Liver (tissue), 9 donors: Measurements from ENCODE around the gene GPR101. TPM values are rescaled to one million over a fixed set of nuclear protein-coding genes. Genes with fewer than 3 reads are reported as not detected.
A peak's percentile ranks its signal among the peaks of the same experiment; 100 is the strongest.

Experiments
- DNase-seq: peaks from one replicate; pipeline ENCODE4 v3.0.0-alpha.2; 2017; ENCODE audit warnings: low spot score
- H3K27ac ChIP-seq, 2 donors: one replicate each; pipeline ENCODE4 v1.7.0; 2013; ENCODE audit warnings: inconsistent platforms in 2 of 2, low read length in 2 of 2, control low read depth in 1 of 2, low read depth in 1 of 2, mild to moderate bottlenecking in 1 of 2
- H3K27me3 ChIP-seq, 4 donors: one replicate each; pipeline versions ENCODE4 v1.6.1 to v1.7.0; 2013; ENCODE audit warnings: low read length in 3 of 4, inconsistent platforms in 1 of 4, mild to moderate bottlenecking in 1 of 4, moderate library complexity in 1 of 4; ENCODE audit not compliant: control insufficient read depth in 4 of 4, insufficient read depth in 4 of 4
- H3K36me3 ChIP-seq, 4 donors: one replicate each; pipeline versions ENCODE4 v1.6.1 to v1.7.0; 2013; ENCODE audit warnings: low read length in 3 of 4, mild to moderate bottlenecking in 3 of 4, low read depth in 1 of 4, moderate library complexity in 1 of 4; ENCODE audit not compliant: control insufficient read depth in 4 of 4, insufficient read depth in 3 of 4
- H3K4me1 ChIP-seq, 4 donors: one replicate each; pipeline versions ENCODE4 v1.6.1 to v1.7.0; 2013; ENCODE audit warnings: low read length in 3 of 4, mild to moderate bottlenecking in 3 of 4, moderate library complexity in 1 of 4; ENCODE audit not compliant: control insufficient read depth in 4 of 4, insufficient read depth in 4 of 4
- H3K4me3 ChIP-seq, 3 donors: one replicate each; pipeline versions ENCODE4 v1.6.1 to v1.7.0; 2013; ENCODE audit warnings: low read length in 3 of 3, control low read depth in 1 of 3, low read depth in 1 of 3, mild to moderate bottlenecking in 1 of 3
- H3K9ac ChIP-seq, 2 donors: one replicate each; pipeline ENCODE4 v1.7.0; 2013; ENCODE audit warnings: low read length in 2 of 2, mild to moderate bottlenecking in 2 of 2, moderate library complexity in 2 of 2, control low read depth in 1 of 2, low read depth in 1 of 2
- H3K9me3 ChIP-seq, 4 donors: one replicate each; pipeline versions ENCODE4 v1.6.1 to v1.7.0; 2013; ENCODE audit warnings: low read length in 3 of 4; ENCODE audit not compliant: control insufficient read depth in 4 of 4
- CTCF ChIP-seq: fragments of 150-350 bp; IDR thresholded peaks from 2 replicates; pipeline ENCODE4 v1.5.1; 2017; ENCODE audit warnings: improper control_type of control experiment, low read depth, low read length; ENCODE audit not compliant: missing input control
- EGR1 ChIP-seq, 2 donors: IDR thresholded peaks; 2 replicates each; pipeline ENCODE4 v1.6.1; 2016 to 2018; ENCODE audit warnings: antibody characterized with exemption in 2 of 2, low read depth in 2 of 2
- FOXA1 ChIP-seq: IDR thresholded peaks from 2 replicates; pipeline ENCODE4 v1.6.1; 2016; ENCODE audit warnings: antibody characterized with exemption
- JUND ChIP-seq, 2 donors: IDR thresholded peaks; 2 replicates each; pipeline ENCODE4 v1.6.1; 2016; ENCODE audit warnings: antibody characterized with exemption in 2 of 2
- NR2F2 ChIP-seq: IDR thresholded peaks from 2 replicates; pipeline ENCODE4 v1.6.1; 2016; ENCODE audit warnings: antibody characterized with exemption
- REST ChIP-seq: IDR thresholded peaks from 2 replicates; pipeline ENCODE4 v1.6.1; 2016; ENCODE audit warnings: antibody characterized with exemption, mild to moderate bottlenecking
- RXRA ChIP-seq, 2 donors: IDR thresholded peaks; 2 replicates each; pipeline ENCODE4 v1.6.1; 2017 to 2018; ENCODE audit warnings: antibody characterized with exemption in 2 of 2, mild to moderate bottlenecking in 1 of 2
- ZBTB33 ChIP-seq: IDR thresholded peaks from 2 replicates; pipeline ENCODE4 v1.6.1; 2016; ENCODE audit warnings: antibody characterized with exemption
- WGBS: extraction: QIAGEN DNeasy Blood & Tissue Kit; methylation state at CpG from one replicate; pipeline ENCODE4 v1.1.7; 2013; 5-methylcytosine and 5-hydroxymethylcytosine counted together
- polyA plus RNA-seq, 2 donors: library from polyadenylated mRNA; stranded (reverse) in 1 of 2; unstranded in 1 of 2; fragments of 200-250 nt in 1 of 2; fragments of >200 nt in 1 of 2; fragmentation: Nextera tagmentation in 1 of 2; extraction: Ambion mirVana in 1 of 2; gene quantifications; one replicate each; pipeline versions ENCODE4 v1.2.1 to v1.2.3, GENCODE V29; 2013 to 2015
- total RNA-seq, 2 donors: library from RNA; depleted of rRNA; stranded (reverse); fragments of >200 nt; gene quantifications; one replicate each; pipeline ENCODE4 v1.2.3, GENCODE V29; 2014
- donor health status: healthy.
- donor health status: healthy.
- donor health status: healthy.
- donor health status: healthy.
- donor health status: healthy.

GPR101 gene
- total and polyA plus RNA-seq, 4 donors: not detected

- Histone ChIP-seq H3K4me3 (peak overlapping the region; percentile 38 to 63 (median 54)), H3K9ac (no peak overlapping the region), H3K27ac (no peak overlapping the region), H3K36me3 (no peaks in the 10 kb centered on the region), H3K27me3 (peaks cover 0 to 10% (median 4%) of the 10 kb centered on the region in 4 donors), H3K9me3 (peaks cover 0 to 8% (median 0%) of the 10 kb centered on the region in 4 donors), H3K4me1 (peaks cover 9 to 31% (median 18%) of the 10 kb centered on the region in 4 donors)
- TF ChIP-seq FOXA1: no peak
- no peak for TF ChIP-seq CTCF
- TF ChIP-seq RXRA (IDR thresholded peaks at IDR 0.05): no peak
- 4% methylated on average over 49 of the region's 49 CpGs for WGBS
- DNase-seq: no peak
These were observed 2.1 kb downstream of the GPR101 start for GRCh38 chrX:137031517-137032340.

GRCh38 chrX:137031039-137031438 is 2.8 kb downstream of the GPR101 start:
- H3K9me3 ChIP-seq: peaks cover 0 to 8% (median 0%) of the 10 kb centered on the region in 4 donors
- no peak for TF ChIP-seq EGR1 (IDR thresholded peaks at IDR 0.05; ENCODE audit: low read depth in 2 of 2)
- TF ChIP-seq ZBTB33: no peak
- TF ChIP-seq JUND (IDR thresholded peaks at IDR 0.05): no peak
- no peak for TF ChIP-seq REST
- no peak for TF ChIP-seq NR2F2
- TF ChIP-seq FOXA1: no peak
- no peak overlapping the region for H3K4me3 ChIP-seq
- H3K4me1 ChIP-seq: peaks cover 9 to 31% (median 18%) of the 10 kb centered on the region in 4 donors
- H3K27ac ChIP-seq: no peak overlapping the region
- H3K27me3 ChIP-seq: peaks cover 0 to 10% (median 4%) of the 10 kb centered on the region in 4 donors
- WGBS: 24% methylated on average over 16 of the region's 16 CpGs
- H3K9ac ChIP-seq: no peak overlapping the region
- DNase-seq: no peak
- no peaks in the 10 kb centered on the region for H3K36me3 ChIP-seq
